Ovary (tissue), 3 donors: ENCODE data around the gene AKAP6.

Experiments
- EP300 ChIP-seq: sonication (generic); formaldehyde crosslinking; IDR thresholded peaks from one replicate; pipeline ENCODE4 v1.6.1; 2017; ENCODE audit warnings: antibody characterized with exemption
- POLR2A ChIP-seq: fragments of 450-650 bp; IDR thresholded peaks from one replicate; pipeline ENCODE4 v1.6.1; 2017; ENCODE audit warnings: antibody characterized with exemption, mild to moderate bottlenecking, moderate library complexity
- TF ChIP-seq, protein P1 (sequence below), 3 donors: fragments of 450-650 bp in 2 of 3; fragments of 200-600 bp in 1 of 3; IDR thresholded peaks; one replicate each; pipeline versions ENCODE4 v1.5.1 to v1.8.0; 2016 to 2022; ENCODE audit warnings: antibody characterized with exemption in 3 of 3, mild to moderate bottlenecking in 1 of 3
- donor health status: DM: no; HTN: no; CAD: no.

- TF ChIP-seq, protein P1, sequence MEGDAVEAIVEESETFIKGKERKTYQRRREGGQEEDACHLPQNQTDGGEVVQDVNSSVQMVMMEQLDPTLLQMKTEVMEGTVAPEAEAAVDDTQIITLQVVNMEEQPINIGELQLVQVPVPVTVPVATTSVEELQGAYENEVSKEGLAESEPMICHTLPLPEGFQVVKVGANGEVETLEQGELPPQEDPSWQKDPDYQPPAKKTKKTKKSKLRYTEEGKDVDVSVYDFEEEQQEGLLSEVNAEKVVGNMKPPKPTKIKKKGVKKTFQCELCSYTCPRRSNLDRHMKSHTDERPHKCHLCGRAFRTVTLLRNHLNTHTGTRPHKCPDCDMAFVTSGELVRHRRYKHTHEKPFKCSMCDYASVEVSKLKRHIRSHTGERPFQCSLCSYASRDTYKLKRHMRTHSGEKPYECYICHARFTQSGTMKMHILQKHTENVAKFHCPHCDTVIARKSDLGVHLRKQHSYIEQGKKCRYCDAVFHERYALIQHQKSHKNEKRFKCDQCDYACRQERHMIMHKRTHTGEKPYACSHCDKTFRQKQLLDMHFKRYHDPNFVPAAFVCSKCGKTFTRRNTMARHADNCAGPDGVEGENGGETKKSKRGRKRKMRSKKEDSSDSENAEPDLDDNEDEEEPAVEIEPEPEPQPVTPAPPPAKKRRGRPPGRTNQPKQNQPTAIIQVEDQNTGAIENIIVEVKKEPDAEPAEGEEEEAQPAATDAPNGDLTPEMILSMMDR (IDR thresholded peaks at IDR 0.05) = no peak
- no peak for TF ChIP-seq POLR2A
- TF ChIP-seq EP300 = no peak
These were observed 319.3 kb downstream of the AKAP6 start for GRCh38 chr14:32648434-32648833.
